Limb (tissue), 2 donors: Measurements from ENCODE around the gene IPCEF1.
"Not testable (repeated sequence)": the region's sequence is repeated elsewhere in the genome, so short reads cannot be mapped to it uniquely, and the experiment has no call there.

Source experiments
- DNase-seq, 2 donors: peaks; one replicate each; pipeline ENCODE4 v3.0.0-alpha.2; 2016; ENCODE audit errors: extremely low spot score in 2 of 2

IPCEF1 gene

DNA sequence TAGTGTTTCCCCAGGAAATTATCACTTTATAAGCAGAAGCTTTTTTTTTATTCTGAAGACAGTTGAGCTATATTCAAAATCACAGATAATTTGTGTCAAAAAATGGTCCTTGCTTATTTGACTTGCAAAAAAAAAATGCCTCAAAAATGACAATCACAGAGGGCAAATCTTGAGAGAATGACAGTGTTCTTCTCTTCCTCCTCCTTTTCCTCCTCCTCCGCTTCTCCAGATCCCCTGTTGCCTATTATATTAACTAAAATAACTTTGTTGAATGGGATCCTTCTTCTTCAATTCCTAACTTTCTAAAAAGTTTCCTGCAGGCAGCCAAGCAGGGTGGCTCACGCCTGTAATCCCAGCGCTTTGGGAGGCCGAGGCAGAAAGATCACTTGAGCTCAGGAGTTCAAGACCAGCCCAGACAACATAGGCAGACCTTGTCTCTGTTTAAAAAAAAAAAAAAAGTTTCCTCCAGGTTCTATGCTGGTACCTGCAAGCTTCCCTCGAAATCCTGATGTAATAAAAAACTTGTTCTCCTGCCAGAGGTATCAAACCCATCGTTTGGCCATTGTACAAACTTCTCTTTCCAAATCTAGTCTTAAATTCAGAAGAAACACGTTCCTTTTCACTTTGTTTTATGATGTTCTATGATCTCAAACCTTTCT, 128.6 kb downstream of the IPCEF1 start:
- no peak for DNase-seq

DNA sequence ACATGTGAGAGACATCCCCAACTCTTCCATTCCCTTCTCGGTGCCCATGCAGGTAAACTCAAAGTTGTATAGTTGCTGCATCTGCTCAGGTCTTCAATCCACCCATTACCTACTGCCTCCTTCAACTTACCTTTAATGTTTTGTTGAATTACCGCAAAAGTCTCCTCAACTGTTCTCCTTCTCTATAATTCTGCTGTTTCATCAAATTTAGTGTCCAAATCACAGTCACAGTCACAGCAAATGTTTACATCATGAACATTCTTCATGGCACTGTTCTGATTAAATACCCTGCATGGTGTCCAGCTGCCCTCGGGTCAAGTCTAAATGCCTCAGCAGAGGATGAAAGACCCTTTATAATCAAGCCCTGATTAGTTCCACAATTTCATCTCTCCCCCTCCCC, 130.1 kb downstream of the IPCEF1 start:
- no peak for DNase-seq

DNA sequence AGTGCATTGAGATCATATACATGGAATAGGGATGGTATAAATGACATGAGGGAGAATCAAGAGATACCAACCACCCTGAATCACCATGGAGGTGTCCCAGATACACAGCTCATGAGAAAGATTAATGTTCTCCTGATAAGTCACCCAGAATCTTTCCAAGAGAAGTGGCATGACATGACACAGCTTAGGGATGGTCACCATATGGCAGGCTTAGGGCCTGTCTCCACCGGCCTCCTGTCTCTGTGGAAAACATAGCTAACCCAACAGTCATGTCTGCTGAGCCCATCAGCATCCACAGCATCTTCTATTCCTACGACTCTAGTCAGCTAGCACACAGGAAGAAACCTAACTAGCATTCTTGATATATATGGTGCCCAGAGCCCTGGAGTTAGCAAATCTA, 133.3 kb downstream of the IPCEF1 start:
- no peak for DNase-seq

DNA sequence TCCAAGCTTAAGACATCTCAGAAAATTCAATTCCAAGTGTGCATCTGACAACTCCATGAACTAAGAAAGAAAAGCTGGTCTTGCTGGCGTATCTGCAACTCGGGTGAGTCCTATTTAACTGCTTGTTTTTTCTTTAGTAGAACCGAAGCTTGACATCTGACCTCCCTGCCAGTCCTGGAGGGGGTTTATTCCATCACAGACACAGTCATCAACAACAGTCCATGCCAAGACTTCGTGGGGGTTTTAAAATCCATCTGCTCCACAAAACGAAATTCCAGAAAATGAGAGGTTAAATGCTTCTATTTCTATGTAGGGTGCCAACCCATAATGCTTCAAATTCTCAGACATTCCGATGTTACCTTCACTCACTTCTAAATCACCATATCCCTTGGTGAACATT, 133.9 kb downstream of the IPCEF1 start:
- DNase-seq, result no peak

DNA sequence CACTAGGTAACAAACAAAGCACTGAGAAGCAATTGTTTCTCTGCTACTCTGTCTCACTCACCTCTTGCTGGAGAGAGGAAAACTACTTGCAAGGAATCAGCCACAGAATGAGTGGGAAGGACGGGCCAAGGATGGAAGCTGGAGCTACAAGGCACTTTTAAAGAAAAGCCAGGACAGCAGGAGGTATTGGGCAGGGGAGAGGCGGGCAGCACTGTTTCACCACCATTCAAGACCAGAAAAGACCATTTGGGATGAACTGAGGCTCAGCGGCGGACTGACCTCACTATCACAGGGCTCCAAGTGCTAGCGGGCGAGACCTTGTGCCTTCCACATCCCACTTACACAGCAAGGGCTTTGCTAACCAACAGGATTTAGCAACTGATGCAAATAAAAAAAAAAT, 137.4 kb downstream of the IPCEF1 start:
- DNase-seq, result no peak

DNA sequence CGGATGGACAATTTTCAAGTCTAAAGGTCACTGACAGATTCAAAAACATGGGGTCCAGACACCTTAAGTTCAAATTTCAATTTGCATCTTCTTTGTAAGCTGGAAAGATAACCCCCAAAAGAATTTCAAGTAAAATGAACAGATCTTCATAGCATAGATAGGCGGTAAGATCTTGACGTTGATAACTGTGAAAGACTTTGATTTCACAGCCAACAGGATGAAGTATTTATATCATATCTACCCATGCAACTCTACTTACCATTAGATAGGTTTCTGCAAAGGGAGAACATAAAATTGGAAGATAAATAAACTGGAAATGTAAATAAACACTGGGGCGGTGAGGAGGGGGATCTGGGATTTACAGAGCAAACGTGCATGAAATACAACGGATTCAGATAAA, 137.8 kb downstream of the IPCEF1 start:
- DNase-seq, result no peak

DNA sequence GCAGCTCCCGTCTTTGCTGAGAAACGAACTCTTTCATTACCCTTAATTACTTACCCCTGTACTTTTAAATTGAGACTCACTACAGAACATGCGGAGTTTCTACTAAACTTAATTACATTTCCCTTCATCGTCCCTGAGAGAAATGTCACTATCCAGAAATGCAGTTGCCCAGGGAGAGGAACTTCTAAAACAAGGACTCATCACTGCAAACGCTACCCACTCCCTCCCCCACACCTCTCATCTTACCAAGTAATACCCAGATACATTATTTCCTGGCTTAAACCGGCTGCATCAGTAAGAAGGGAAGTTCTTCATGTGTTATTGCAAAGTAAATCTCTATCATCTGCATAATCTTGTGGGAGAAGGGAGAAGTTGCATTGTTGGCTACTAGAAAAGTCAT, 138.3 kb downstream of the IPCEF1 start:
- DNase-seq, result no peak

DNA sequence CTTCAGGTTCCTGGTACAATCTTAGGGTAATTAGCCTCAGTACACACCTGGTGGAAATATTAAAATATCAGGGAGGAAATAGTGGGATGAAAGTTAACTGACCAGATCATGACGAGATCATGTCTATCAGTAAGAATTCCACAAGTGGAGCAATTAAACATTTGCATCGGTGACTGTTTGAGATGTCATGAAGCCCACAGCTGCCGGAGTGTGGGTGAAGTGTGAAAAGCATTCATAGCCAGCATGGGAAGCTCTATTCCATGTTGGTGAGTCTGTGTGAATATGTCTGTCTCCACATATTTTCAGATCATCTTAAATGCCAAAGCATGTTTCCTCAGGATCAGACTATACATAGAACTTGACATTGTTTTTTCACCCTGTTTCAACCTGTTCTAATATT, 142.8 kb downstream of the IPCEF1 start:
- no peak for DNase-seq

DNA sequence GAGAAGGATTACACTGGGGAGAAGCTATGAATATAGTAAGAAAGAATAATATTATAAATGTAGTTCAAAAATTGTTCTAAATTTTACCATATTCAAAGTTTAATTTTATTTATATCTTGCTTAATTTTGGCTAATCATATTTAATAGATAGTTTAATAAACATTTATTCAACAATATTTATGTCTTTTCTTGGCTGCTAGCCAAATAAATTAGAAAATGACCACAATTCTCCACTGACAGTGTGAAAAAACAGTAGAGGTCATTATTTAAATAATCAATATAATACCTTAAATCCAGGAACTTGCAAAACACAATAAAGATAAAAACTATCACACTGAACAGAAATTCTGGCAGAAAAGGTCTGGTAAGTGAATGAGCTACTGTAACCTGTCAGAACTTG, 145.9 kb downstream of the IPCEF1 start:
- DNase-seq, result no peak

DNA sequence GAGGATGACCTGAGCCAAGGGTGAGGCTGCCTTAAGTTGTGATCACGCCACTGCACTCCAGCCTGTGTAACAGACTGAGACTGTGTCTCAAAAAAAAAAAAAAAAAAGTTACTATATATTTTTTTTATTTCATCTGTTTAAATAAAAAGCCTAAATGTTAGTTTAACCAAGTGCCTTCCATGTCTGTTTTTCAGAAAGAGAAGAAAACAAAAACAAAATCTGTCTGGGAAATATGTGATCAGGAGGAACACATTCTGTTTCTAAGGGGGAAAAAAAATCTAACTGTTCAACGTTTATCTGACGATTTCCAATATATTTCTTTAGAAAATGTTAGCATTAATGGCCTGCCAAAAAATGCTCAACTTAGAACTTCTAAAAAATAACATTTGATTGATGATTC, 147.0 kb downstream of the IPCEF1 start:
- no peak for DNase-seq

DNA sequence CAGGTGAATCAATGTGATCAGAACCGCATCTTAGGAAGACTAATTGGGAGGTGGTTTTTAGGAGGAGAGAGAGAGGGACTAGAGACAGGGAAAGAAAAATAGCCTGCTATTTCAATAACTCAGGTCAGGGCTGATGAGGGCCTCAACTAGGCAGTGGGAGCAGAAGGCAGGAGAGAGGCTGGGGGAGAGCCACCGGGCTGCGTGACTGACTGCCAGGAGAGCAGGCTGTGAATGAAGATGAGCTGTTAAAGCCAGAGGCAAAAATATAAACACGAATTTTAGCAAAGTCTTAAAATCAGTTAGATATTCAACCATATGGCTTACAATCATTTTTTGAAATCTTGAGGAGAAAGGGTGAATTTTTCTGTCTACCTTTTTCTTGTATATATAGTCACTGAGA, 149.6 kb downstream of the IPCEF1 start:
- no peak for DNase-seq

DNA sequence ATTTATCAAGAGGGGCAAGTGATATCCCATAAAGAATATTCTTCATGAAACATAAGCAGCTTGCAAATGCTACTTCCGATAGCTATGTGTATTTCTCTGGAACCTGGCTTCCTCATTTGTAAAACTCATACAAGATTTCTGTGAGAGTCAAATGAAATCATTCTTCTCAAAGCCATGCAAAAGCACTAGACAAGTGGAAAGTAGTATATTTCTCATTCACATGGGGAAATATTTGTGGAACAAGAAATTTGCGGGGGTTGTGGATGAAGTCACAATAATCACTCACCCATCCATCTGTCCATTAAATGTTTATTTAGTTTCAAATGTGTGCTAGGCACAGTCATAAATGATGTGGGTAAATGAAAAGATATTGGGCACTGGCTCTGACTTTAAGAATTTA, 150.5 kb downstream of the IPCEF1 start:
- no peak for DNase-seq

DNA sequence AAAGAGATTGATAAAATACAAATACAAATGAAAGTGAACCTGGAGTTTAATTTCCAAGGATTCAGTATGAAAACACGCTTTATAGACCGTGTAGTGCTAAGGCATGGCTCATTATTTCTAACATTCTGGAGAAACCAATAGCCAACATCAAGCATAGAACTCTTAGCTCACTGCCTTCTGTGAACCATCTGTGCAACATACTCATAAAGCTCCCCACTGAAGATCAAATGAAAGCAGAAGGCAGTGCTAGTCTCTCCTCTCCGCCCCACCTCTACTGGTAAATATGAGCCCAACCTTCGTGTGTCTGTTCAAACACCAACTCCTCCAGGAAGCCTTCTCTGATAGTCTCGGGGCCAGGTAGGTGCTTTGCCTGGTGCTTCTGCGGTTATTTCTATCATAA, 153.6 kb downstream of the IPCEF1 start:
- DNase-seq, result no peak

DNA sequence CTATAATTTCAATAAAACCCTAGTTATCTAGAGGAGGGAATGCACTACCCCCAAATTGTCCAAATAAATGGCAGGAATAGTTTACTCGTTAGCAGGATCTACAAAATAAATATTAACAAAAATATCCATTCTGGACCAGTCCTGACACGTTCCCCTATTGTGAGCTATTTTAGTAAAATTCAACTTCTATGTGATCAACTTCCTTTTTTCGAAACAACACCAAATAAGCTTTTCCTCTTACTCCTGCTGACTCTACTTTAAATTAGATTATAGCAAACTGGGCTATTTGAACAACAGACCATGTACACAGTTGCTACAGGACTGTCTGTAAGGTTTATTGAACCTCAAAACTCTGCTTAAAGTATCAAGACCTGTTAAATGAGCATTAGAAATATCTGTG, 154.3 kb downstream of the IPCEF1 start:
- DNase-seq, result no peak

DNA sequence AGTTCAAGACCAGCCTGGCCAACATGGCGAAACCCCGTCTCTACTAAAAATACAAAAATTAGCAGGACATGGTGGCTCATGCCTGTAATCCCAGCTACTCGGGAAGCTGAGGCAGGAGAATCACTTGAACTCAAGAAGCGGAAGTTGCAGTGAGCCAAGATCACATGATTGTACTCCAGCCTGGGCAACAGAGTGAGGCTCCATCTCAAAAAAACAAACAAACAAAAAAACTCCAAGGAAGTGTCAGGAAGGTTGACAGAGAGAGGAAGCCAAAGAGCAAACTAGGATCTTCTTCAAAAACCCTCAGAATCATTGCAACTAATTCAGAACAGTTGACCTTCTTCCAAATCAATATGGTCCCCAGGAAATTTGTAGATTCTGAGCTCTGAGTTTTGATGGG, 154.9 kb downstream of the IPCEF1 start:
- DNase-seq, result not testable (repeated sequence)

DNA sequence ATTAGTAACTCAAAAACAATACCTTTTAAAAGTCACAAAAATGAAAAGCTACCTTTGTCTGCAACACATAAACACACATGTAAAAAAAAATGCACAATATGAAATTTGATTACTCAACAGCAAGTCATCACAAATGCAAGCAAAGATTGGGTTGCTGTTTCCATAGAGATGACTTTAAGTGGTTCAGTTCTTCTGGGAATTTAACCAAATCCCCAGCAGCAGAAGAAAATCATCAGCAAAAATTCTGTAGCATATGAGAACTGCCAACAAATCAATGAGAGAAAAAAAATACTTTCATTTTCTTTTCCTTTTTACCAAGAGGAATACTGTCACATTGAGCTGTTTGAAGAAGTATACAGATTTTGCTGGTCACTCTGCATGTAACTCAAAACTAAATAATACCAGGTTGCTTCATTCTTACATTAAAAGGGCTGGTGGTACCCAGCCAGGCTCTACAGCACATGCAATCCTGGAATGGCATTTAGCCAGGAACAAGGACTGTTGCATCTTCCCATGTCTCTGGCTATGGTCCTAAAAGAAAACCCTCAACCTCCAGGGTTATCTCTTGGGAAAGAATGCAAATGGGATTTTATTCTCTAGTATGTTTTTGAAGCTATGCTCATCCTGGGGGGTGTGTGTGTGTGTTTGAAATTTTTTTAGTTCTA, 159.3 kb downstream of the IPCEF1 start:
- DNase-seq, result no peak

DNA sequence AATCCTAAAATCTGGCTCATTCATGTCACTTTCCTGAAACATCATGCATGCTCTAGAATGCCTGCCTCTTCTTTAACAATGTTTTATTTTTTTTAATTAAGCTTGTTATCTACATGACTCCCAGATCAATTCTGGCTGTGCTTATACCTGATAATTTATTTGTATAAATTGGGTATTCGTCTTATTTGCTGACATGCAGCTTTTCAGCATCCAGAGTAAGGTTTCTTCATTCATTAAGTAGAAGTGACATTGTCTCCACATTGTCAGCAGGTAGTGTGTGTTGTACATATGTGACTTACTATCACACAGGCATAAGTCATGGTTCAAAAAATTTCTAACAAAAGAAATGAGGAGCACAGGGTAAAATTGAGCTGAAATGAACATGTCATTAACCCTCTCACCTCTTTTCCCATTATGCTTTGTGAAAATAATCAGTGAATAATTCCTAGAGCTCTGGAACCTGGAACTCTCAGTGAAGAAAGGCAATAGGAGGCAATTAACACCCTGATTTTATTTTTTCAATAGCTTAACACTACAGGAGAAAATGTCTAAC, 160.2 kb downstream of the IPCEF1 start:
- no peak for DNase-seq

DNA sequence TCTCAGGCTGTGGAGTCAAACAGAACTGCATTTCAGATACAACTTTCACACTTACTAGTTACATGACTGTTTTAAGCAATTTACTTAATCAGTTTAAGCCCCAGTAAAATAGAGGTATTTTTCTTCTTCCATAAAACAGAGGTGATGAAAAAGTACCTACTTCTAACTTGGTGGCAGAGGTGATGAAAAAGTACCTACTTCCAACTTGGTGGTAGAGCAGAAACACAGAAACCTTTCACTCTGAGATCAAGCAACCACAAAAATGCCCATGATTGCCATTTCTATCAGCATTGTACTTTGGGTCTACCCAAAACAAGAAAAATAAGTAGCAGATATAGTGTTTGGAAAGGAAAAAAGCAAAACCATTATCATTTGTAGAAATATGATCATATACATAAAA, 168.9 kb downstream of the IPCEF1 start:
- no peak for DNase-seq

DNA sequence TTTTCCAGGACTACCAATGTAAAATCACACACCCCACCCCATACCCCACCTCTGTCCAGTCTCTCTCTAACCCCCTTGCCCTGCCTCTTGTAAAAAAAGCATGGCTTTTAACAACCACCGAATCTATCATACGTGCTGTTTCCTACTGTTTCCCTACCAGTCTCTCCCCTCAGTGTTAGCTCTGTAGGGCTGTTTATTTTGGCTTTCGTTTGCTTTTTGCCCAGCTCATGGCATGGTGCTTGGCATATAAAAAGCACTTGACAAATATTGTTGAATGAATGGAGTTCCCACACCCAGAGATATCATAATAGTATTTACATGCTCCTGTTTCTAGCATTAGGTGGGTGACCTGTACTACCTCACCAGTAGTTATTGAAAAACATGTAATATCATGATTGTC, 169.4 kb downstream of the IPCEF1 start:
- DNase-seq, result no peak

DNA sequence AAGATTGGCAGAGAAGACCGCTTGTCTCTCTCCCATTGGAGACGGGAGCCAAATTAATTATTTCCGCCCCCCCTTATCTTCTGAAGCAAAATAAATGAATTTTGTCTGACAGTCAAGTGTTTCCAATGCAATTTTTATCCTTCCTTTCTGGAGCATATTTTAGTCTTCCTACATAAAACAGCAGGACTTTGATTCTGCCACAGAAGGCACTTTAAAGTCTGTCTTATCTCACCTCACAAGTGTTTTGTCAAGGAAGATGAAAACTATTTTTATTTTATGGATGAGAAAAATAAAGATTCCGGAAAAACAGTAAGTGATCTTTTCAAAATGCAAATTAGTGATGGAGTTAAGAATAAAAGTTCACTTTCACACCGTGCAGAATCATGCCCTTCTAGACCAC, 177.2 kb downstream of the IPCEF1 start:
- no peak for DNase-seq

DNA sequence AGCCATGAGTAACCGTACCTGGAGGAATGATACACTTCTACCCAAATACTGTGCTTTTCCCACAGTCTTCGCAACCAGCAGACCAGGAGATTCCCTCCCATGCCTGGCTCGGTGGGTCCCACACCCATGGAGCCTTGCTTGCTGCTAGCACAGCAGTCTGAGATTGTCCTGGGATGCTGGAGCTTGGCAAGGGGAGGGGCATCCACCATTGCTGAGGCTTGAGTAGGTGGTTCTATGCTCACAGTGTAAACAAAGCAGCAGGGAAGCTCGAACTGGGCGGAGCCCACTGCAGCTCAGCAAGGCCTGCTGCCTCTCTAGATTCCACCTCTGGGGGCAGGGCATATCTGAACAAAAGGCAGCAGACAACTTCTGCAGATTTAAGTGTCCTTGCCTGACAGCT, 184.2 kb downstream of the IPCEF1 start:
- DNase-seq, result not testable (repeated sequence)

DNA sequence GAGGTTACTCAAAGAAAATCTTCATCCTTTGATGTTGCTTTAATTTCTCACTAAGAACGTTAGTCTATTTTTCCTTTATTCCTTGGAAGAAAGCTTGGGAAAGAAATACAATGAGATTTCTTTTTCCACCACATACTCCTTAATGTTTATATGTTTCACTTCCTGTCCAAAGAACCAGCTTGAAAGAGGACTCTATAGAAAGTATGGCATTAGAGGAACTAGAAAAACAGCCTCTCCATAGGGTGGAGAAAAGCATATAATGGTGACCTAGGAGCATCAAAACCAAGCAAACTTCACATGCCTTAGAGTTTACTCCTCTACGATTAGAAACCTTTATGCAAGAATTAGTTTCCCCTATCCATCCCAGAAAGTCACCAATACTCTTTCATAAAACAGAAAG, 186.5 kb downstream of the IPCEF1 start:
- DNase-seq, result no peak

DNA sequence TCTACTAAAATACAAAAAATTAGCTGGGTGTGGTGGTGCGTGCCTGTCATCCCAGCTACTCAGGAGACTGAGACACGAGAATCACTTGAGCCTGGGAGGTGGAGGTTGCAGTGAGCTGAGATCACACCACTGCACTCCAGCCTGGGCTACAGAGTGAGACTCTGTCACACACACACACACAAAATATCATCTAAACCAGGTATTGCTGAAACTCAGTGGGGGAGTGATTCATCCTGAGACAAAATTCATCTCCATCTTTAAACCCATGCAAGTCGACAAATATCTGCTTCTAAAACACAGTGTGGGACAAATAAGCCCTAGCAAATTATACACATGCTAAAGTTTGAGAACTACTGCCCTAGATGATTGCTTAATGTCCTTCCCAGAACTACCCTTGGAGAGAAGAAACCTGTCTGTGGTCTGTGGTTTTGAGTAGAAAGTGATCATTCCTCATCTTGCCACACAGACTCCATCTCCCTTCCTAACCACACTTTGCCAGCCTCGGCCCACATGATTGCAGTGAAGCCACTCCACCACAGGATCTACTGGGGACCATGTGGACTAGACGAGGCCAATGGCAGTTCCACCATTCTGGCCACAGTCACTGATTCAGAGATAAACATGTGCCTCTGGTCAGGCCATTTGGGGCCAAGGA, 187.3 kb downstream of the IPCEF1 start:
- no peak for DNase-seq
